Measurements from ENCODE around the gene NKTR.

- TF ChIP-seq CTCF (tag by site-specific recombination; IDR thresholded peaks at IDR 0.05) (no peak), KLF7 (tag by site-specific recombination; IDR thresholded peaks at IDR 0.05; ENCODE audit: borderline replicate concordance) (no peak), HOXC10 (CRISPR knock-in tag; IDR thresholded peaks at IDR 0.05) (no peak), ZNF394 (tag by site-specific recombination; IDR thresholded peaks at IDR 0.05; ENCODE audit: borderline replicate concordance) (no peak), MYNN (tag by site-specific recombination; IDR thresholded peaks at IDR 0.05; ENCODE audit: borderline replicate concordance) (no peak), ZSCAN30 (tag by site-specific recombination; IDR thresholded peaks at IDR 0.05) (no peak), PRDM10 (tag by site-specific recombination; IDR thresholded peaks at IDR 0.05) (no peak)
Measured at GRCh38 chr3:42656680-42657610, 56.5 kb downstream of the NKTR start.
